ENCODE measurements around the gene PSAT1. TPM values are rescaled to one million over a fixed set of nuclear protein-coding genes. Genes with fewer than 3 reads are reported as not detected.

The PSAT1 gene
- total RNA-seq, 1 experiment from 2014 or later: 45.6 TPM

- Histone ChIP-seq H2AFZ (ENCODE audit: low read length) (no peak overlapping the region), H3K9ac (ENCODE audit: low read length) (no peak overlapping the region), H3K4me1 (ENCODE audit: insufficient read depth, low read length) (no peaks in the 10 kb centered on the region), H3K4me3 (ENCODE audit: low read length) (no peak overlapping the region), H3K27me3 (ENCODE audit: low read length) (no peaks in the 10 kb centered on the region), H3K4me2 (ENCODE audit: low read length) (no peak overlapping the region), H4K20me1 (ENCODE audit: low read length) (no peaks in the 10 kb centered on the region), H3K9me3 (ENCODE audit: low read length) (no peaks in the 10 kb centered on the region), H3K36me3 (ENCODE audit: low read depth, low read length) (0 out of 2 replicates have a peak, but pooled peaks cover 4% of the 10 kb centered on the region), H3F3A (ENCODE audit: low read length, unreplicated experiment) (no peaks in the 10 kb centered on the region), H3K27ac (ENCODE audit: low read length) (no peak overlapping the region), H3K79me2 (ENCODE audit: low read length) (no peaks in the 10 kb centered on the region), H3K9me2 (replicated peaks; ENCODE audit: low read length) (no peaks in the 10 kb centered on the region)
- intact Hi-C loops (cut with micrococcal nuclease): no loop called here
- POLR2A ChIA-PET (ENCODE audit: unreplicated experiment): no interaction called here
- no peak for TF ChIP-seq EZH2phosphoT487 (IDR thresholded peaks at IDR 0.05; ENCODE audit: borderline replicate concordance, low read length)
- CTCF ChIA-PET: no interaction called here
- DNase-seq (no peak), ATAC-seq (no peak)
- BruUV-seq (replicated peaks): no TSS peak
These were observed 35.5 kb downstream of the PSAT1 start for GRCh38 chr9:78332381-78332780.

DNA sequence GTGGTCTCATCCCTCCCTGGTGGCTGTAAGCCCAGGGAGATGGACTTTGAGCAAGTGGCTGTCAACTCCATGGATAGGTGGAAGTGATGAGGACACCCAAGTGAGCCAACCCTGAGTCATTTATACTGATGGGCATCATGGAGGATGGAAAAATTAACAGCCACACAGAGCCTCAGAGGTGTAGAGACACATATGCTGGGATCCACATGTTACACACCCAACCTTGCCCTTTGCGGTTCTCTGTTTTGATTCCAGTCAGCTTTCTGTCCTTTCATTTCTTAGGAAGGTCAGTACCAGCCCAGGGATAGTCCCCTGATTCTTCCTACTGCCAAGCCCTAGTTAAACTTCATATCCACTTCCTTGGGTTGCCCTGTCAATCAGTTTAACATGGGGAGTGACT is 51.9 kb downstream of the PSAT1 start:
- ChIA-PET CTCF (no interaction called here), POLR2A (ENCODE audit: unreplicated experiment) (no interaction called here)
- intact Hi-C loops (cut with micrococcal nuclease): no loop called here

GRCh38 chr9:78351816-78352215 is 54.9 kb downstream of the PSAT1 start:
- Histone ChIP-seq H3K27ac (ENCODE audit: low read length) (no peak overlapping the region), H3K9me3 (ENCODE audit: low read length) (no peaks in the 10 kb centered on the region), H3K36me3 (ENCODE audit: low read depth, low read length) (no peaks in the 10 kb centered on the region), H4K20me1 (ENCODE audit: low read length) (no peaks in the 10 kb centered on the region), H3K9me2 (replicated peaks; ENCODE audit: low read length) (no peaks in the 10 kb centered on the region), H3K4me3 (ENCODE audit: low read length) (no peak overlapping the region), H2AFZ (ENCODE audit: low read length) (no peak overlapping the region), H3K4me2 (ENCODE audit: low read length) (no peak overlapping the region), H3F3A (ENCODE audit: low read length, unreplicated experiment) (no peaks in the 10 kb centered on the region), H3K79me2 (ENCODE audit: low read length) (no peaks in the 10 kb centered on the region), H3K4me1 (ENCODE audit: insufficient read depth, low read length) (no peaks in the 10 kb centered on the region; the same call in 1 of the 2 replicates), H3K9ac (ENCODE audit: low read length) (no peak overlapping the region), H3K27me3 (ENCODE audit: low read length) (no peaks in the 10 kb centered on the region)
- ATAC-seq (no peak), DNase-seq (no peak)
- ChIA-PET POLR2A (ENCODE audit: unreplicated experiment) (no interaction called here), CTCF (no interaction called here)
- intact Hi-C loops (cut with micrococcal nuclease): loop anchor here (5.0 kb wide), 1 partner anchor 40 kb away; no protein-coding TSS in a partner anchor
- TF ChIP-seq CTCF (conservative IDR thresholded peaks at IDR 0.05; ENCODE audit: low read depth, low read length): no peak
- no peak for TF ChIP-seq EZH2 (IDR thresholded peaks at IDR 0.05; ENCODE audit: low read length, unreplicated experiment)
- TF ChIP-seq EZH2phosphoT487 (IDR thresholded peaks at IDR 0.05; ENCODE audit: borderline replicate concordance, low read length): no peak
- no TSS peak for BruUV-seq (replicated peaks)

More for the DNA sequence above, 51.9 kb downstream of the PSAT1 start:
- Histone ChIP-seq H3K27ac (ENCODE audit: low read length) (no peak overlapping the region), H4K20me1 (ENCODE audit: low read length) (no peaks in the 10 kb centered on the region), H3K79me2 (ENCODE audit: low read length) (no peaks in the 10 kb centered on the region), H3K27me3 (ENCODE audit: low read length) (no peaks in the 10 kb centered on the region), H3K4me3 (ENCODE audit: low read length) (no peak overlapping the region), H2AFZ (ENCODE audit: low read length) (no peak overlapping the region), H3K9me3 (ENCODE audit: low read length) (no peaks in the 10 kb centered on the region), H3K4me2 (ENCODE audit: low read length) (no peak overlapping the region), H3K36me3 (ENCODE audit: low read depth, low read length) (no peaks in the 10 kb centered on the region), H3K9ac (ENCODE audit: low read length) (no peak overlapping the region), H3K4me1 (ENCODE audit: insufficient read depth, low read length) (no peaks in the 10 kb centered on the region), H3K9me2 (replicated peaks; ENCODE audit: low read length) (no peaks in the 10 kb centered on the region), H3F3A (ENCODE audit: low read length, unreplicated experiment) (no peaks in the 10 kb centered on the region)
- TF ChIP-seq EZH2 (IDR thresholded peaks at IDR 0.05; ENCODE audit: low read length, unreplicated experiment) (no peak), EZH2phosphoT487 (IDR thresholded peaks at IDR 0.05; ENCODE audit: borderline replicate concordance, low read length) (no peak), CTCF (conservative IDR thresholded peaks at IDR 0.05; ENCODE audit: low read depth, low read length) (no peak)
- no TSS peak for BruUV-seq (replicated peaks)
- no peak for DNase-seq
- ATAC-seq: no peak
